GM18502 (cell line): ENCODE measurements around the gene POC1B.

ENCODE experiments used
- ATAC-seq: cut with Tn5 transposase; IDR thresholded peaks from one replicate; pipeline ENCODE4 v1.9.1; 2021; ENCODE audit warnings: mild to moderate bottlenecking; ENCODE audit not compliant: unreplicated experiment, poor library complexity

Gene POC1B

GRCh38 chr12:89539426-89540223, 13.8 kb upstream of the POC1B start:
- no peak for ATAC-seq

- ATAC-seq = no peak
Measured at GRCh38 chr12:89538897-89539296, 13.1 kb upstream of the POC1B start.

GRCh38 chr12:89537389-89537788, 11.5 kb upstream of the POC1B start:
- ATAC-seq = no peak

GRCh38 chr12:89529738-89530137, 3.9 kb upstream of the POC1B start:
- ATAC-seq = peak; percentile 25

- no peak for ATAC-seq
Measured at GRCh38 chr12:89528434-89528833, 2.6 kb upstream of the POC1B start.

- ATAC-seq = peak; percentile 30
Measured at GRCh38 chr12:89525305-89525823, 483 bp downstream of the POC1B start.

GRCh38 chr12:89524541-89525304, 1.1 kb downstream of the POC1B start, which contains the start of gene GALNT4:
Gene GALNT4 (minus strand): TSS chr12:89524796. CDS start chr12:89524549, 247 bp downstream.
- ATAC-seq = peak; percentile 78

- ATAC-seq = no peak
Measured at GRCh38 chr12:89523843-89524540, 1.9 kb downstream of the POC1B start.

GRCh38 chr12:89523393-89523792, 2.5 kb downstream of the POC1B start:
- ATAC-seq = no peak

GRCh38 chr12:89521364-89522223, 4.3 kb downstream of the POC1B start:
- no peak for ATAC-seq

GRCh38 chr12:89517720-89518119, 8.1 kb downstream of the POC1B start:
- ATAC-seq = no peak

GRCh38 chr12:89516633-89517032, 9.2 kb downstream of the POC1B start:
- no peak for ATAC-seq

GRCh38 chr12:89514751-89515150, 11.1 kb downstream of the POC1B start:
- ATAC-seq = peak; percentile 79

- no peak for ATAC-seq
Measured at GRCh38 chr12:89513544-89513943, 12.3 kb downstream of the POC1B start.

GRCh38 chr12:89507015-89507824, 18.6 kb downstream of the POC1B start:
- ATAC-seq = no peak

- no peak for ATAC-seq
Measured at GRCh38 chr12:89506050-89506449, 19.8 kb downstream of the POC1B start.

- ATAC-seq = no peak
Measured at GRCh38 chr12:89504560-89505346, 21.1 kb downstream of the POC1B start.

- ATAC-seq = no peak
Measured at GRCh38 chr12:89501793-89502192, 24.1 kb downstream of the POC1B start.
